ENCODE results near the gene OLA1. TPM values are rescaled to one million over a fixed set of nuclear protein-coding genes. Genes with fewer than 3 reads are reported as not detected.

Gene OLA1
- total RNA-seq, 2 experiments from 2014 or later, result 143 to 154 TPM

Other genes starting within 250 kb of the OLA1 start
- gene SP9, start 86.4 kb upstream of the OLA1 start, total RNA-seq, result not detected
- gene SCRN3, start 147.2 kb upstream of the OLA1 start, total RNA-seq, result 10 to 100 TPM; 16.1 to 17.6 TPM
- gene GPR155, start 238.5 kb upstream of the OLA1 start, total RNA-seq, result 1 to 10 TPM; 4.5 to 8.2 TPM